ENCODE data around the gene FAM120B. TPM values are rescaled to one million over a fixed set of nuclear protein-coding genes. Genes with fewer than 3 reads are reported as not detected.

The FAM120B gene
- polyA plus RNA-seq, 4 donors, result 33.2 to 41.5 (median 40.0) TPM

- no peak for DNase-seq (ENCODE audit: low read depth in 4 of 4, low spot score in 3 of 4)
Observed at GRCh38 chr6:170270984-170271593, 35.5 kb upstream of the FAM120B start.

GRCh38 chr6:170271771-170272314 is 34.7 kb upstream of the FAM120B start:
- DNase-seq (ENCODE audit: low read depth in 4 of 4, low spot score in 3 of 4), result no peak

GRCh38 chr6:170272341-170273065 is 34.1 kb upstream of the FAM120B start:
- DNase-seq (ENCODE audit: low read depth in 4 of 4, low spot score in 3 of 4), result no peak

GRCh38 chr6:170273191-170273590 is 33.4 kb upstream of the FAM120B start:
- no peak for DNase-seq (ENCODE audit: low read depth in 4 of 4, low spot score in 3 of 4)

- DNase-seq (ENCODE audit: low read depth in 4 of 4, low spot score in 3 of 4), result no peak
Observed at GRCh38 chr6:170273681-170274080, 32.9 kb upstream of the FAM120B start.

- no peak for DNase-seq (ENCODE audit: low read depth in 4 of 4, low spot score in 3 of 4)
Observed at GRCh38 chr6:170274713-170275560, 31.6 kb upstream of the FAM120B start.

GRCh38 chr6:170276369-170277057 is 30.0 kb upstream of the FAM120B start:
- DNase-seq (ENCODE audit: low read depth in 4 of 4, low spot score in 3 of 4), result no peak

- DNase-seq (ENCODE audit: low read depth in 4 of 4, low spot score in 3 of 4), result no peak
Observed at GRCh38 chr6:170277893-170278742, 28.4 kb upstream of the FAM120B start.

- DNase-seq (ENCODE audit: low read depth in 4 of 4, low spot score in 3 of 4), result no peak
Observed at GRCh38 chr6:170278743-170279094, 27.8 kb upstream of the FAM120B start.

- DNase-seq (ENCODE audit: low read depth in 4 of 4, low spot score in 3 of 4), result no peak
Observed at GRCh38 chr6:170279426-170279825, 27.1 kb upstream of the FAM120B start.

GRCh38 chr6:170279977-170280688 is 26.4 kb upstream of the FAM120B start:
- DNase-seq (ENCODE audit: low read depth in 4 of 4, low spot score in 3 of 4), result no peak

- DNase-seq (ENCODE audit: low read depth in 4 of 4, low spot score in 3 of 4), result no peak
Observed at GRCh38 chr6:170280689-170281045, 25.9 kb upstream of the FAM120B start.

- no peak for DNase-seq (ENCODE audit: low read depth in 4 of 4, low spot score in 3 of 4)
Observed at GRCh38 chr6:170281331-170282292, 24.9 kb upstream of the FAM120B start.

- no peak for DNase-seq (ENCODE audit: low read depth in 4 of 4, low spot score in 3 of 4)
Observed at GRCh38 chr6:170282512-170283158, 23.9 kb upstream of the FAM120B start.

- DNase-seq (ENCODE audit: low read depth in 4 of 4, low spot score in 3 of 4), result no peak
Observed at GRCh38 chr6:170283212-170284081, 23.1 kb upstream of the FAM120B start.

- DNase-seq (ENCODE audit: low read depth in 4 of 4, low spot score in 3 of 4), result no peak
Observed at GRCh38 chr6:170284126-170284773, 22.3 kb upstream of the FAM120B start.
